Coronary artery (tissue), 2 donors: ENCODE measurements around the gene NPR2.
A peak's percentile ranks its signal among the peaks of the same experiment; 100 is the strongest.

Source experiments
- DNase-seq: peaks from one replicate; pipeline ENCODE4 v3.0.0-alpha.2; 2017; ENCODE audit warnings: low spot score
- H3K27ac ChIP-seq, 2 donors: fragments of 200-600 bp; sonication (generic); one replicate each; pipeline ENCODE4 v1.5.1; 2016 to 2019
- H3K4me3 ChIP-seq: fragments of 200-600 bp; sonication (generic); 2 replicates; pipeline ENCODE4 v1.5.1; 2016; ENCODE audit warnings: mild to moderate bottlenecking, moderate library complexity
- TF ChIP-seq, protein P1 (sequence below): fragments of 200-600 bp; sonication (generic); IDR thresholded peaks from one replicate; pipeline ENCODE4 v1.5.1; 2019; ENCODE audit warnings: antibody characterized with exemption

NPR2 gene

GRCh38 chr9:35755071-35755470 lies 36.3 kb upstream of the NPR2 start:
- no peak for DNase-seq
- Histone ChIP-seq H3K4me3 (no peak overlapping the region), H3K27ac (no peak overlapping the region)
- TF ChIP-seq, protein P1, sequence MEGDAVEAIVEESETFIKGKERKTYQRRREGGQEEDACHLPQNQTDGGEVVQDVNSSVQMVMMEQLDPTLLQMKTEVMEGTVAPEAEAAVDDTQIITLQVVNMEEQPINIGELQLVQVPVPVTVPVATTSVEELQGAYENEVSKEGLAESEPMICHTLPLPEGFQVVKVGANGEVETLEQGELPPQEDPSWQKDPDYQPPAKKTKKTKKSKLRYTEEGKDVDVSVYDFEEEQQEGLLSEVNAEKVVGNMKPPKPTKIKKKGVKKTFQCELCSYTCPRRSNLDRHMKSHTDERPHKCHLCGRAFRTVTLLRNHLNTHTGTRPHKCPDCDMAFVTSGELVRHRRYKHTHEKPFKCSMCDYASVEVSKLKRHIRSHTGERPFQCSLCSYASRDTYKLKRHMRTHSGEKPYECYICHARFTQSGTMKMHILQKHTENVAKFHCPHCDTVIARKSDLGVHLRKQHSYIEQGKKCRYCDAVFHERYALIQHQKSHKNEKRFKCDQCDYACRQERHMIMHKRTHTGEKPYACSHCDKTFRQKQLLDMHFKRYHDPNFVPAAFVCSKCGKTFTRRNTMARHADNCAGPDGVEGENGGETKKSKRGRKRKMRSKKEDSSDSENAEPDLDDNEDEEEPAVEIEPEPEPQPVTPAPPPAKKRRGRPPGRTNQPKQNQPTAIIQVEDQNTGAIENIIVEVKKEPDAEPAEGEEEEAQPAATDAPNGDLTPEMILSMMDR = no peak

- no peak for DNase-seq
- TF ChIP-seq, protein P1 = peak; percentile 66
- Histone ChIP-seq H3K4me3 (peak overlapping the region; percentile 77), H3K27ac (peak overlapping the region; percentile 86 to 93)
Measured at GRCh38 chr9:35756275-35757225, 34.8 kb upstream of the NPR2 start.

DNA sequence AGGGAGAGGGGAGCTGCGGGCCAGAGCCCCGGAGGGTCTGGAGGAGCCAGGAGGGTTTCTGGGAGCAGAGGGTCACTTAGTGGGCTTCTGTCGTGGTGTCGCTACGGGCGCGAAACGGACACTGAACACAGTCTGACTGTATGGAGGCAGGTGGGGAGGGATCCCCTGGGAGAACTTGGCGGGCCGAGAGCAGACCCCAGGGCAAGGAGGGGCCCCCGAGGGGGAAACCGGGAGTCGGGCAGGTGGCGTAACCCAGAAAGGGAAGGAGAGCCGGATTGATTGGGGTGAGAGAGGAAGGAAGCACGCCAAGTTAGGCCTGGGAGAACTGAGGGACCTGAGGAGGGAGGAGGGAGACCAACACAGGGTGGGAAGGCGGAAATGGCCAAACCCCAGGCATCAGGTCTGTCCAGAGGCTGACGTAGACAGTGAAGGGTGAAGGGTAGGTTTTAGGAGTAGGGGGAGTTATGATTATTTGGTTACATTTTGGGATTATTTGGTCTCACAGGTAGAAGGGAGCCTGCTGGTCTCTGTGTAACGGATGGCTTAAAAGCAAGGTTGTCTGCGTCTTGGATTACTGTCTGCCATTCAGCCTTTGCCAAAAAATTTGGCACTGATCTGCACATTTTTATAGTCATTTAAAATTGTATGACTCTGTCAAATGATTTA lies 34.0 kb upstream of the NPR2 start:
- Histone ChIP-seq H3K27ac (peak overlapping the region; percentile 86 to 93), H3K4me3 (peak overlapping the region; percentile 77)
- DNase-seq = no peak
- TF ChIP-seq, protein P1 = no peak

DNA sequence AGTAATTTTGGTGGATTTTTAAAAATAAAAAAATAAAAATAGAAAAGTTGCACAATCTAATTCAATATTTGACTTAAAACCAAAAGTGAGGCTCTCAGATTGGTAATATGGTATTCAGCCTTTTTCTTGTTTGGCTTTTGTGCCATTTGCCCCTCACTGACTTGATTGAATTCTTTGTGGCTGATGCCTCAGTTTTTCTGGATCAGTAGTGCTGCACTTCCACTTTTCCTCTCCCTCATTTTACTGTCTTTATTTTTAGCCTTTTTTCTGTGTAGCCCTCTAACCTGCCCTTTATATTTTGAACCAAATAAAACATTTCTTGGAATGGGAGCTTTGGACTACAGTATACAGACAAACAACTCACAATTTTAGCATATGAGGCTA lies 33.5 kb upstream of the NPR2 start:
- DNase-seq = no peak
- Histone ChIP-seq H3K4me3 (no peak overlapping the region), H3K27ac (peak overlapping the region; percentile 86 to 93)
- TF ChIP-seq, protein P1 = no peak

DNA sequence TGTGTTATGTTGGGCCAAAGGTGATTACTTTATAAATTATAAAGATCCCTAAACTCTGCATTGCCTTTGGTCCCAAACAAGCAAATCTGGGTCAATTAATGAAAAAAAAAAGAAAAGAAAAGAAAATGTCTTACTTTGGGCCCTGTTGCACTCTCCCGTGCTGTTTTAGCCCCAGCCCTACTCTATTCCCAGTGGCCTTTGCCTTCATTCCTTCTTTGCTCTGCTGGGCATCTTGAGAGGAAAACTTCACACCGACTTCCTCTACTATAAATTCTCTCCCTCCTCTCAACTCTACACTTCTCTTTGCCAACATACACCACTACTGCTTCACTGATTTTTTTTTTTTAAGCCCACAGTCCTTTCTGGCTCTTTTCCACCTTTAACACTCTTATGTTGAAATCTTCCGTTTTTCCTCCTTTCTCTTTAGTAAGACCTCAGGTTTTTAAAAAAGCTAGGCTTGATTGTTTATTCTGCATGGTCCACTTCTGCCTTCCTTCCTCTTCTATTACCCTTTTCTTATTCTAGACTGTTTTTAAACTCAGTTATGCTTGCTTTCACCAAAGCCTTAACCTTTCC lies 32.8 kb upstream of the NPR2 start:
- H3K4me3 ChIP-seq = no peak overlapping the region
- DNase-seq = no peak
- peak overlapping the region; percentile 86 to 93 for H3K27ac ChIP-seq
- TF ChIP-seq, protein P1 = no peak

GRCh38 chr9:35759795-35760194 lies 31.6 kb upstream of the NPR2 start:
- TF ChIP-seq, protein P1 = no peak
- peak overlapping the region in 1 of 2 donors; percentile 29 for H3K27ac ChIP-seq
- H3K4me3 ChIP-seq = no peak overlapping the region
- DNase-seq = no peak
